CD4-positive, alpha-beta T cell treated with Interleukin-10 for 1 hour (primary cell): ENCODE data around the gene ARHGAP26.

ENCODE experiments used
- DNase-seq: peaks from one replicate; pipeline ENCODE4 v3.0.0-alpha.2; 2020

The ARHGAP26 gene

DNA sequence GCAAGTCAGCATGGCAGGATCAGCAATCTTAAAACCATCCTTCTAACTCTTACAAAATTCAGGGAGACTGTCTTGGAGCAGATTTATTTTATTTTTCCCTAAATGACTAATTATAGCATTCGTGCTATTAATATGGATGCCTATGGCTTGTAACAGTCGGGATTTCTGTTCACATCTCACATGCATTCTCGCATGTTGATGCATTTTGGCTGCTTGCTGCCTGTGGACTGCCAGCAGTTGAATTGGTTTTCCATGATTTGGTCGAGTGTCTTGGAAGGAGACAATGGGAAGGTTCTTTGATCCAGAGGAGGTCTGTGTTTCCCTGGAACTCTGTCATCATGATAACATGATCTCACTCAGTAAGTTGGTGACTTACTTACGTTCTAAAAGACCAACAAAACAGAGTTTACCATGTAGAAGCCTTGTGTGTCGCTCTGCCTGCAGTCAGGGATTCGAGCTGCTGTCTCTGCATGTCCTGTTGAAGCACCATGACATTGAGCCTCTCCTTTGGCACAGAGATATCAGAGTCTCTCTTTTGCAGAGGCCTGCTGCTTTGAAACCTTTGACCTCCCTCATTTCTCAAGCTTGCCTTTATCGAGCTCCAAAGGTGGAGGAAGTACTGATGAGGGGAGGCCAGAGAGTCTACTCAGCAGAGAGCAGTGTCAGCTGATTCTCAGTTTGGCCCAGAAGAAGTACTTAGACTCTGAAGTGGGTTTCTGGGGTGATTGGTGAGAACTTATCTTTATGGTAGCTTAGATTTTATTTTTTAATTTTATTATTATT, 82.4 kb downstream of the ARHGAP26 start:
- no peak for DNase-seq

DNA sequence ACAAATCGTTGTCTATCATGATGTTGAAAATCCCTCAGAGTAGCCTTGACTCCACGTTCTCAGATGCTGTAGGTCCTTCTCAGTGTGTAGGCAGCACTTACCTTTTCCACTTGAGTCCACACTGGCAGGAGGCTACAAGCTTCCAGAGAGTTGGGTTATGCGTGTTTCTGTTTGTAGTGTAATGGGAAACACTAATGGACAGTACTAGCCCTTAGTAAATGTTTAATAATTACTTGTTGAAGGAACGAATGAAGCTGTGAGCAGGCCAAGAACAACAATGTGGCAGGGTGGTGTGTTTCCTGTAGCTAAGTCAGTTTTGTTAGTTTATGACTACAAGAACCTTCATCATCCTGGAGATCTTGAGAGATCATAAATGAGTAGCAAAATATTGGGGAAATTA, 83.5 kb downstream of the ARHGAP26 start:
- DNase-seq = no peak

DNA sequence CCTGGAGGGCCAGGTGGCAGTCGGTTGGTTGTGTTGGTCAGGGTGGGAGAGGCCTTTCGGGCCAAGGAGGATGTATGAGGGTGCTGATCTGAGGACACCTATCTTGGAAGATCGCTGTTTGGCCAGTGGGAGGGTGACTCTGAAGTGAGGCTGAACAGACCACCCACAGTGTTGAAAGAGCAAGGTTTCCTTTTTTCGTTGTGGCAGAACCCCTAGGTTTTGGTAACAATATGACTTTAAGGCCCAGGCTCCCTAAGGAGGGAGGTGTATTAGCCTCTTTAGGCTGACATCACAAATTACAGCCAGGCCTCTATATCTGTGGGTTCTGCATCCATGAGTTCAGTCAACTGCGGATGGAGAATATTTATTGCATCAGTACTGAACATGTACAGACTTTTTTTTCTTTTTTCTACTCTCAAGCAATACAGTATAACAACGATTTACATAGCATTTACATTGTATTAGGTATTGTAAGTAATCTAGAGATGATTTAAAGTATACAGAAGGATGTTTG, 86.1 kb downstream of the ARHGAP26 start:
- DNase-seq = no peak

DNA sequence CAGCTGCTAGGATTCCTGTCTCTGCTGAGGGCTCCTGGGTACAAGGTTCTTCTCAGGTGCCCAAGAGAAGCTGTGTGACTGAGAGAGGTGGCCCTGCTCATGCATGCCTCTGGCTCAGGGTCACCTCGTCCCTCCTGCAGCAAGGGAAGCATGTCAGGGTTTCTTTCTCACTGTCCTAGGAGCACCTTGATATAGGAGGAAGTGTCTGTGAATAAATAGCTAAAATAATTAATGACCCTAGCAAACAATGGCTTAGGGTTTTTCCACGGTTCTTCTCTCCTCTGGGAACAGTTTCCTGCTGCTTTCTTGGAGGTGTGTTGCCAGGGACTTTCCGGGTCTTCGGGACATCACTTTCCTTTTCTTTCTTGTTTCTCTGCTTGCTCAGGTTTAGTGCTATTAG, 87.2 kb downstream of the ARHGAP26 start:
- DNase-seq = no peak

DNA sequence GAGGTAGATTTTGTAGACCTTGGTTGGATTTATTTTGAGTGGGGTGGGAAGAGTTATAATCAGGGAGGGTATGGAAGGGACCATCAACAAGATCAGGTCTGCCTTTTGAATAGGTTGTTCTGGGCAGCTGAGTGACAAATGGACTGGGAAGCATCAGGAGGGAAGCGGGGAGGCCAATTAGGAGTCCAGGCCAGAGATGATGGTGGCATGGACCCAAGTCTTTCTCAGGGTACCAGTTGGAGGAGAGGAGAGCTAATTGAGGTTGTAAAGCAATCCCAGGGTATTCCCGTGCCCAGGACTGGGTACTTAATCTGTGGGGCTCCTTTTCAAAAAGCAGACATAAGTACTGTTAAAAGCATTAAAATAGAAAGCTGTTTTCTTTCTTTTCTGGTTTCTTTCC, 88.9 kb downstream of the ARHGAP26 start:
- no peak for DNase-seq

DNA sequence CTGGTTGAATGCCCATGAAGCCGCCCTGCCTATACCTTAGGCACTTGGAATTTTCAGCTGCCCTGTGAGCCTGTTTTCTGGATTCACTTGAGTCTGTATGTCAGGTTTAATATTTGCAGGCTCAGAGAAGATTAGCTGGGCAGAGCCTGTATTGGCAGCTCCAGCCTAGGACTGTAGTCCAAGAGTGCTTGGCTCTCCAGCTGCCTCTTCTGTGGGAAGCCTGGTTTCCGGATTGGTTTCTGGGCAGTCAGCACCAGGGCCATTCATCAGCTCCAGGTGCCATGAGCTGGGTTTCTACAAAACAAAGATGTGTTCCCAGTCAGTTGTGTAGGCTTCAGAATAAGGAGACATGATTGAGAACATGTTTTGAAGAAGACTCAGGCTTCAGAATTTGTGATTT, 90.1 kb downstream of the ARHGAP26 start:
- DNase-seq = no peak

DNA sequence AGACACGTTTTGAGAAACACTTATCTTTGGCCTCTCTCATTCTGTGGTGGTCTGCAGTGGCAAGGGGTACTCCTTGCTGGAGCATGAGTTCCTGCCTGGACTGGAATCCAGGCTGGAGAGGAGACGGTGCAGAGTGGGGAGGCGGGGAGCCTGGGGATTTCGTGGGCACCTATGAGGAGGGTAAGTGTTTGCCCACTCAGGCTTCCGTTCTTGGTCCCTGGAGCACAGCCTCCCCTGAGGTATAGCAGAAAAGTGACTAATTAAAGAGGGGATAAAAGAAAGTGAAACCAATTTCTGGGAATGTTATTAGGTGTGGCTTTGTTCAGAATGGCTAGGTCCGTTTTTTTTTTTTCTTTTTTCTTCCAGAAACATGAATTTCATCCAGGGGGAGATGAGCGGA, 90.8 kb downstream of the ARHGAP26 start:
- no peak for DNase-seq

DNA sequence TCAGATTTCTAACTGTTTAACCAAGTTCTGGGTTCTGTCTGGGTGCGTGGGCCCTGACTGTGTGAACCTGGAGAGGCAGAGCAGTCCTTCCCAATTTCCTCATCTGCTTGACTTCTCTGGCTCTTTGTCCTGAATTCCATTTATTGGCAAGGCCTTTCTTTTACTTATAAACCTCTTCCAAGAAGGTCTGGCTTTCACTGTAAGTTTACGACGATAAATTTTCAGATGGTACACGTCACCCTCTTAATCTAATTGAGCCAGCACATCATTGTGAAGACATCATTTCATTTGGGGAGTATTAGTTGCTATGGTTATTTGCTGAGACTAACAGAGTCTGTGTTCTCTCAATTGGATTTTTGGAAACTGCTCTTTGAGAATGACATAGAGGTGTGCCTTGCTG, 92.4 kb downstream of the ARHGAP26 start:
- DNase-seq = no peak

DNA sequence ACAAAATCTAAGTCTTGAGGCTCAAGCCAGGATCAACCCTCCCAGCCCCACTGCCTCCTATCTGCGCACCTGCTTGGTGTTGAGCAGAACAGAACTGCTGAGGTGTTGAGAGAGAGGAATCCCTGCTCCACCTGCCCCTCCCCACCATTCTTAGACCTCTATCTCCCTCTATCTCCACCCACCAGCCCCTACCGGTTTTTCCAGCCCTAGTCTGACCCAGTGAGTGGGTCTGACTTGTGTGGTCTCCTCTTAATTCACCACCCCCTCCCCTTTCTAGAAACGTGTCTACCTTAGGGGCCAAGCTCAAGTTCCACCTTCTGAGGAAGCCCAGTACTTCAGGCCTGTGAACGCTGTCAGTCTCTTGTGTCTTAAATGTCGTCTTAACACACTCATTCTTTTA, 93.7 kb downstream of the ARHGAP26 start:
- DNase-seq = no peak

DNA sequence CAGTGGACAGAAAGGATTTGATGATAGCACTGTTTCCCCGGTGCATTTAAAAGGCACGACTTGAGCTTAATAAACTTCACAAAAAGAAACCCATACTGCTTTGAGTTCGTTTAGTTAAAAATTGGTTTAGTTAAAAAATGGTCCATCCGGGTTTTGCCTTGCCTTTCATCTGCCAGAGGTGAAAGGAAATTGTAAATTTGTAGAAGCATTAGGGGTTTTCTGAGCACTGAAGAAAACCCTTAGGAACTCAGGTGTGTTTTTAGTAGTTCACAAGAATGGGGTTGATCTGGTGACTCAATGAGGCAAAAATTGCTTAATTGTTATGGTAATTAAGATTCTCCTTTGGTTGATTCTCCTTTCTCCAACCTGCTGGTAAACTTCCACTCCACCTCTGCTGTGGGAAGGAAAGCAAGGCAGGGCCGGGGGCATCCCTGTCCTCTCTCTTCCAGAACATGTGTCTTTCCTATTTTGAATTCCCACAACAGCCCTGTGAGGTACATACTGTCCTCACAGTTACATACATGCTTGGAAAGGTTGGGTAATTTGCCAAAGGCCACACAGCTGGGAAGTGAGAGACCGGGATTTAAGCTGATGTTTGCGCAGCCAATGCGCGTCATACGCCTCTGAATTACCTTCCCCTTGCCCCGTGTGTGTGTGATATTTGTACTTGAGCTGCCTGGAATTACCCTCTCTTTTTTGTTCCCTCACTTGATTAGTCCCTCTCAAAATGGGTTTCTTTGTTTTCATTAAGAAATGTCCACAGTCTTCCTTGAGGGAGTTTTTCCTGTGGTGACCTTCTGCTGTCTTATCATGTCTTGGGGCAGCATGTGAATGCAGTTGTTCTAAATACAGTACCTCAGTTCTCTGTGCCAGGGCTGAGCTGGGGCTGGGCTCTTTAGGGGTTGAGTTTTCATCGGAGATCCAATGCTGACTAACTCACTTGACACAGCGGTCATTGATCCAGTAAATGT, 94.4 kb downstream of the ARHGAP26 start:
- no peak for DNase-seq

DNA sequence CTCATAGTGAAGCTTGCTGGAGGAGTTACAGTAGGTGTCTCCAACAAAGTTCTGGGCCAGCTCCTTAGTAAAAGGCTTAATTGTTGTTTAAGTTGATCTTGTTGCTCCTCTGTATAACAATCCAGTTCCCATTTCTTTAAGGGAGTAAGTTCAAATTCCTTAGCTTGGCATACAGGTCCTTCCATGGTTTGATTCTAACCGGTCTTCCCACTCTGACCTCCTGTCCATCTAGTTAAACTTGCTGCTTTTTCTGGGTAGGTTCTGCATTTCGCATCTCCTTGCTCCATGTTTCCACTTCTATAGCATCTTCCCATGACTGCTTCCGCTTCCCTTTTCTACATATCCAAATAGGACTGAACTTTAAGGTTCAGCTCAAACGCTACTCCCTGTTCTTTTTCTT, 95.5 kb downstream of the ARHGAP26 start:
- DNase-seq = no peak

DNA sequence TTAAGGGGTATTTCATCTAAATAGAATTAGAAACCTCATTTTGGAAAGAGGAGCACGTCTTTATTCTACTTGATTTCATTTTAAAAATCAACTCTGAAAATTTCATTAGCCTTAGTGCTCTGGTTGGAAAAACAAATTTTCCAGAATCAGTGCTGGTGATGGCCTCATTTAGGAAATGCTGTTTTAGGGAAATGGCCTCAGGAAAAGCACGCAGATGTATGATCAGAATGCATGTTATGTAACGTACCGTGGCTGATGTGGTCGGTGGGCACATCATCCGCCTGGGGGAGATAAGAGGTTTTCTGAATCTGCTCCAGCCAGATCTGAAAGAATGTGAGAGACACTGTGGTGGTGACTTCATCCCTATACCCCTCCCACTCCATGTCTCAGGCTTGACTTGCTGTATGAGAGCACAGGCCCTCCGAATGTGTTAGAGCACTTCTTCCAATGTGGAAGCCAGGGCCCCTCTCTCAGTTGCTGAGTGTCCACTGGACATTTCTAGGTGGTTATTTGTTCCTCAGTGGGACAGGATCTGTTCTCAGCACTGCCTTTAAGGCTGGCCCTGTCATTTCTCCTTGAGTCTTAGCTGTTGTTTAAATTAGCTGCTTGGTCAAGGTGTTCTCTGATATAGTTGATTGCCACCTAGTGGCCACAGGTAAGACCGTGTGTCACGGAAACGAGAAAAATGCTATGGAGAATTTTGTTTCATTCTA, 96.5 kb downstream of the ARHGAP26 start:
- peak; percentile 73 for DNase-seq

DNA sequence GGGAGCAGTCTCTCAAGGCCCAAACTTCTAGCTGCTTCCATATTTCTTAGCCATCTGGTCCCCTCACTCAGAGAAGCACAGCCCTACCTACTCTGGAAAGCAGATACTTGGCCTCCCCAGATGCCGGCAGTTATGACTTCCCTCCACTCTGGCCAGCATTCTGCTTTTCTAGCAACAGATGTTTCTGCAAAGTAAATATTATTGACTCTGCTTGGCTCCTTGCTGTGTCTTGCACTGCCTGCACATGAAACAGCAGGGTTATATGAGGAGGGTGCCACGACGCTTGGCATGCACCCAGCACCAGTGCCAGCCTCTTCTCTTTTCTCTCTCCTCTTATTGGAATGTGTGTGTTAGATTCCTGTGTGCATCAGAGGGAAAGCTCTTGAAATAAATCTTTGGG, 99.7 kb downstream of the ARHGAP26 start:
- DNase-seq = no peak

DNA sequence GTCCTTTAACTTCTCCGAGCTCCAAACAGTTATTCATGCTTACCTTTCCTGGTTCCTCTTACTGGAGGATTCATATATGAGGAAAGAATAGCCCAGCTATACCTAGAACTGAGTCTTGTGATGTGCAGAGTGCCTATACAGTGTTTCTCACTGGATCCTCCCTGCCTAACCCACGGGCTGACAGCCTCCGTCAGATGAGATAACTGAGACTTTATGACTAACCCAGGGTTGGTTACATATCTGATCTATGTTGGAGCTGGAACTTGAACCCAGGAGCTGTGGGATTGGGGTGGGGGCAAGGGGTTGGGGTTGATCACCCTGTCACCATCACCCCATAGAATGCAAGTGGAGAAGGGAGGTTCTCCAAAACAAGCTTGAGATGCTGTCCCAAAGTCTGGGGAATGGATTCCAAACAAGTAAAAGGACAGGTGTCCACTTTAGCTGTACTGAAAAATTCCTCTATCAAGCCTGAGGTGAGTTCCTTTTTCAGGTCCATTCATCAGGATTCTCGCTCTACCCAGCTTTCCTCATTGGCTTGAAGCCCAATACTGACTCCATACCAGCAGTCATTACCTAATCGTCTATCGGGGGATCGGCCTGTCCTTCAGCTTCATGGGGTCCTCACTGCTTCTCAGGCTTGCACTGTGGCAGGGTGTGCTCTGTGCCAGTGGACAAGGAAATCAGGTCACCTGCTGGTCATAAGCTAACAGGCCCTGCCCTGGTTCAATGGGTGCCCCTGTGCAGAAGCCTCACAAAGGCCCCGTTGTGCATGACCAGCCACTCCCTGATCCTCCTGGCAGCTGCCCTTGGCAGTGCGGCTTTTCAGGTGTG, 100.6 kb downstream of the ARHGAP26 start:
- DNase-seq = no peak

DNA sequence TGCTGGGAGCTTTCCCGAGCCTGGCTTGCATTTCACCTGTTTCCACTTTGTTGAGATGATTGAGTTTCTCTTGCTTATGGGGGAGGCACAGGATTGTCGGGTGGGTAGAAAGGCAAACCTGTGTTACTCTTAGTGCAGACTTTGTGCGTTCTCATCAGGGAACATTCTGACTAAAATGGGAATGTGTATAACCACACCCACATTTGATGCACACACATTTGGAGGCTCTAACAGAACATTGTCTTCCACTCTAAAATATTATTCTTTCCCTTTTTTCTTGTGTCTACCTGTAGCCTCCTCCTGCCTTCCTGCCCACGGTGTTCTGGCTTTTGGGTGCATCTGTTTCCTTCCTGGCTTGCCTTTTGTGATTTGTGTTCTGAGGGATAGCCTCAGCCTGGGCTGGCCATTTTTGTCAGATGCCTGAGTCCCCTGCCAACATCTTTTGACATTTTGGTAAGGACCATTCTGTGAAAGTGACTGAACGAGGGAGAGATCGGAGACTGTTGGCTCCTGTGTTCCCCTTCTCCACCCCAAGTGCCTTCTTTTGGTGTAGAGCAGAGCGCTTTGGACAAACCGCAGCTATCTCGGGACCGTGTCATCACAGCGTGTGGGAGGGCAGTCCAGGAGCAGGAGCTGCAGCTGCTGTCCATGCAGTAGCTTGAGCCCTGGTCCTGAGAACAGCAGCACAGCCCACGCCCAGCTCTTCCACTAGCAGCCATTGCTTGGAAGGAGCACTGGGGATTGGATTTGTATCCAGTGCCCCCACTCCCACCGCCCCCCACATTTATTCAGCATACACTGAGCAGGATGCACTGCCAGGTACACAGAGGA, 101.4 kb downstream of the ARHGAP26 start:
- no peak for DNase-seq

DNA sequence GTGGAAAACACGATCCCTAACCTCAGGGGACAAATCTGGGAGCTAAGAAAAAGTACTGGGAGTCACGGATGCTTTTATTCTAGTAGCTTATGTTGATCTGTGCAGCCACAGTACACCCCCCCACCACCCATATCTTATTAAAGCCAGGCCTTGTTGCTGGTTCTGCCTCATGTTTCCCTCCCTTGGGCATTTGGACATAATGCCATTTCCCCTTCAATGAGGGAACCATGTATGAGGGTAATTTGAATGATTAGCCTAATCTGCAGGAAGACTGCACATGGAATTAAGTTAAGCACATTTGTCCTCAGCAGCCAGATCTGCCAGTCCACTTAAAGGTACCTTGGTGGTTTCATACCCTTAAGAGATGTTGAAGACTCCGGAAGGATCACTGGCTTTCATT, 102.0 kb downstream of the ARHGAP26 start:
- DNase-seq = no peak

DNA sequence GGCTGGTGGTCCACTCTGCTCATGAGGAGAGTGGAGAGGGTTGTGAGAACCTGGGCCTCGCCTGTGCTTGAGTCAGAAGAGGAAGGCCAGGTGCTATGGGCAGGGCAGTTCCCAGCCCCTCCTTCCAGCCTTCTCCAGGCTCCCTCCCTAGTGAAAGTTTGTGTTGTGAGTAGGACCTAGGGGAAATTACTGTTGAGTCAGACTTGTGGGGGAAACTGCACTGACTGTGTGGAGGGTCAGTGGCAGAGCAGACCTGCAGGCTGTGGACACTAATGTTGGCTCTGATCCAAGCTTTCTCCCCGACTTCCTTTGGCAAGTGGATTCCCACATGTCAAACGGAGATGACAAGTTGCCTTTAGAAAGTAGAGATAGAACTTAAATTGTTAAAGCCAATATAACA, 102.6 kb downstream of the ARHGAP26 start:
- no peak for DNase-seq

DNA sequence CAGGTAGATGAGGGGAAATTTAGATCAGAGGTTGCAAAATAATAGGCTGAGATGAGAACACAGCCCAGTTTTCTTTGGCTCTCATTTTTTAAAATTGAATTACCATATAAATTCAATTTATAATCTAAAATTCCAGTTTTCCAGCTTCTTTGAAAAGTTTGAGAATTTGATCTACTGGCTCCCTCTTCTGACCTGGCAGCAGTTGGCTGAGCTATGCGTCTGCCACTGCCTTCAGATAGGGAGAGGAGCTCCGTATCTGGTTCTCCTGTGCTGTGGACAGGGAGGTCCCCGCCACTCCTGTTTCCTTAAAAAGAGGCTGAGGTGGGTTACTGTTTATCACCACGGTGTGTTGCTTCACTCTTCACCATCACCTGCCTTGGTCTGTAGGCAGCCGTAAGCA, 103.7 kb downstream of the ARHGAP26 start:
- DNase-seq = no peak

DNA sequence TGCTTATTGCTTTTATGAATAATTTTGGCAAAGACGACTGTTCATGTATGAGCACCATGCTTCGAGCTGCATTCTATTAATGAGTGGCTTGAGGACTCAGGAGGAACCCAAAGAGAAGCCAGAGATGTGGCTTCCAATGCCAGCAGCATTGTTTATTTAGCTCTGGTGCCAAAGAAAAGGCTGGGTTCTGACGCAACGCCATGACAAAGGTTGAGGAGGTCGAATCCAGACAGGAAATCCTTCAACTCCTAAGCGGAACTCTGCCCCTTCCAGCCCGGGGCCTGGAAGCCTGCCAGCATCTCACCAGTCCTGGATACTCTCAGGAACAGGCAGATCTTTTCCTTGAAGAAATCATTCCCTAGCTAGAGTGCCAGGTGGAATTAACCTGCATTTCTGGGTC, 104.4 kb downstream of the ARHGAP26 start:
- DNase-seq = no peak

DNA sequence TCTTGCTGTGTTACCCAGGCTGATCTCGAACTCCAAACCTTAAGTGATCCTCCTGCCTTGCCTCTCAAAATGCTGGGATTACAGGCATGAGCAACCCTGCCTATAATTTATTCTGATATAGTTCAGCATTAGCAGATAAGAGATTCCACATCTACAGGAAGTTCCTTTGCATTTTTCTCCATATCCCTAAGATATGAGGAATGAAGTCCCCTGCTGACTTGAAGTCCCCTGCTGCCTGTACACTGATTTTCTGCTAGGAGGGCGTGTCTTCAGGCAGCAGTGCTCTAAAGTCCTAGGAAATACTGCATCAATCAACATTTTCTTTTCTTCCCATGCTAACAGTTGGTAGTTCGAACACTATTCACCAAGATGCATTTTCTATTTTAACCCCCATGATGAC, 105.8 kb downstream of the ARHGAP26 start:
- no peak for DNase-seq

DNA sequence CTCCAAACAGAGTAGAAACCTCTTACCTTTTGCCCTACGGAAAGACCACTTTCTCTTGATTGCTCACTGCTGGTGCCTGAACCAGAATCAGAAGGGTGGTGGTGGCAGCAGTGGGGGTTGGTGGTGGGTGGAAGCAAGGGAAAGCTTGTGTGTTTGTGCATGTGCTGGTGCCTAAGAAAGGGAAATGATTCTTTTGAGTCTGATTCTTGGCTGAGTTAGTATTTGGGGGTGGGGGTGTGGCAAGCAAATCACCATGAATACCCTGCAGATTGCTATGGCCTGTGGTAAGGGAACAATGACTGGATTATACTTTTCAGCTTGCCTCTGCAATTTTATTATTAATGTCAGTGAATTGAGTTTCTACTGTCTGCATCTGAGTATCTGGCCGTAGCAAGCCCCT, 106.6 kb downstream of the ARHGAP26 start:
- DNase-seq = no peak
